ENCODE results near the gene PSMA7. TPM values are rescaled to one million over a fixed set of nuclear protein-coding genes. Genes with fewer than 3 reads are reported as not detected.

The PSMA7 gene
- polyA plus RNA-seq, 1 donor (not counting 4 experiments of a cell fraction or from before 2014, with no cell fraction given): 383 TPM

- Histone ChIP-seq H3K4me2 (ENCODE audit: control insufficient read depth, extremely low read depth, insufficient read depth, low read depth, low read length) (no peak overlapping the region), H3K4me3 (ENCODE audit: control insufficient read depth in 2 of 3, extremely low read depth in 1 of 3, insufficient read depth in 2 of 3, low read depth in 1 of 3, low read length in 3 of 3) (no peak overlapping the region), H3K79me2 (ENCODE audit: control insufficient read depth, insufficient read depth, low read length) (no peaks in the 10 kb centered on the region), H3K27ac (ENCODE audit: control insufficient read depth, insufficient read depth, low read length) (no peak overlapping the region), H3K27me3 (ENCODE audit: control insufficient read depth, extremely low read depth, insufficient read depth, low read length) (peaks cover 12% of the 10 kb centered on the region), H4K20me1 (ENCODE audit: control insufficient read depth, extremely low read depth, insufficient read depth, low read length) (no peaks in the 10 kb centered on the region), H3K9ac (ENCODE audit: control insufficient read depth, extremely low read depth, insufficient read depth, low read length) (no peak overlapping the region), H2AFZ (ENCODE audit: control insufficient read depth, low read length) (no peak overlapping the region), H3K9me1 (ENCODE audit: control insufficient read depth, extremely low read depth, insufficient read depth, low read length) (no peaks in the 10 kb centered on the region), H3K36me3 (ENCODE audit: control insufficient read depth in 2 of 2, extremely low read depth in 1 of 2, insufficient read depth in 2 of 2, low read length in 2 of 2) (no peaks in the 10 kb centered on the region), H3K4me1 (ENCODE audit: control insufficient read depth, extremely low read depth, insufficient read depth, low read length) (peaks cover 5% of the 10 kb centered on the region), H3K9me3 (ENCODE audit: control insufficient read depth, low read depth, low read length) (no peaks in the 10 kb centered on the region)
- no peak for TF ChIP-seq EZH2 (IDR thresholded peaks at IDR 0.05; ENCODE audit: low read length)
- TF ChIP-seq CTCF (optimal IDR thresholded peaks at IDR 0.05 in 1 of 3, IDR thresholded peaks at IDR 0.05 in 1 of 3, conservative IDR thresholded peaks at IDR 0.05 in 1 of 3; ENCODE audit: extremely low read depth in 1 of 3, insufficient read depth in 2 of 3, low read length in 3 of 3): no peak
- dilution Hi-C loops (cut with MboI; ENCODE audit: extremely low pct_ligation_motif_present, low sequenced_read_pairs): no loop called here
- DNase-seq (ENCODE audit: low read depth, low spot score) (no peak), FAIRE-seq (no peak)
These were observed 55.6 kb downstream of the PSMA7 start for GRCh38 chr20:62087632-62088031.

GRCh38 chr20:62087227-62087626 is 56.0 kb downstream of the PSMA7 start:
- Histone ChIP-seq H3K4me2 (ENCODE audit: control insufficient read depth, extremely low read depth, insufficient read depth, low read depth, low read length) (no peak overlapping the region), H3K79me2 (ENCODE audit: control insufficient read depth, insufficient read depth, low read length) (no peaks in the 10 kb centered on the region), H3K9me3 (ENCODE audit: control insufficient read depth, low read depth, low read length) (no peaks in the 10 kb centered on the region), H3K27ac (ENCODE audit: control insufficient read depth, insufficient read depth, low read length) (no peak overlapping the region), H3K4me1 (ENCODE audit: control insufficient read depth, extremely low read depth, insufficient read depth, low read length) (peaks cover 5% of the 10 kb centered on the region), H4K20me1 (ENCODE audit: control insufficient read depth, extremely low read depth, insufficient read depth, low read length) (no peaks in the 10 kb centered on the region), H2AFZ (ENCODE audit: control insufficient read depth, low read length) (no peak overlapping the region), H3K9me1 (ENCODE audit: control insufficient read depth, extremely low read depth, insufficient read depth, low read length) (no peaks in the 10 kb centered on the region), H3K27me3 (ENCODE audit: control insufficient read depth, extremely low read depth, insufficient read depth, low read length) (peaks cover 9% of the 10 kb centered on the region), H3K4me3 (ENCODE audit: control insufficient read depth in 2 of 3, extremely low read depth in 1 of 3, insufficient read depth in 2 of 3, low read depth in 1 of 3, low read length in 3 of 3) (no peak overlapping the region), H3K9ac (ENCODE audit: control insufficient read depth, extremely low read depth, insufficient read depth, low read length) (no peak overlapping the region), H3K36me3 (ENCODE audit: control insufficient read depth in 2 of 2, extremely low read depth in 1 of 2, insufficient read depth in 2 of 2, low read length in 2 of 2) (no peaks in the 10 kb centered on the region)
- no peak for FAIRE-seq
- dilution Hi-C loops (cut with MboI; ENCODE audit: extremely low pct_ligation_motif_present, low sequenced_read_pairs): no loop called here
- DNase-seq (ENCODE audit: low read depth, low spot score): no peak
- TF ChIP-seq EZH2 (IDR thresholded peaks at IDR 0.05; ENCODE audit: low read length) (no peak), CTCF (optimal IDR thresholded peaks at IDR 0.05 in 1 of 3, IDR thresholded peaks at IDR 0.05 in 1 of 3, conservative IDR thresholded peaks at IDR 0.05 in 1 of 3; ENCODE audit: extremely low read depth in 1 of 3, insufficient read depth in 2 of 3, low read length in 3 of 3) (no peak)

Other genes with a start within 250 kb of the PSMA7 start
- gene TAF4, start 77.5 kb downstream of the PSMA7 start, polyA plus RNA-seq: 2.0 to 4.4 TPM (median 3.3 TPM) in 3 replicates
- 19.9 to 21.7 TPM (median 20.0 TPM) in 3 replicates for gene LSM14B, start 20.9 kb downstream of the PSMA7 start, polyA plus RNA-seq
- gene SS18L1, start 375 bp upstream of the PSMA7 start, polyA plus RNA-seq: 5.0 to 13.6 TPM (median 9.4 TPM) in 3 replicates
- gene MTG2, start 39.6 kb upstream of the PSMA7 start, polyA plus RNA-seq: 24.7 to 31.4 TPM (median 29.5 TPM) in 3 replicates
- gene HRH3, start 76.9 kb upstream of the PSMA7 start, polyA plus RNA-seq: not detected in 3 replicates
- 15.9 to 21.4 TPM (median 16.9 TPM) in 3 replicates for gene OSBPL2, start 95.1 kb upstream of the PSMA7 start, polyA plus RNA-seq
- gene ADRM1, start 159.6 kb upstream of the PSMA7 start, polyA plus RNA-seq: 89.8 to 109 TPM (median 91.4 TPM) in 3 replicates
- 6.9 to 17.9 TPM (median 8.7 TPM) in 3 replicates for gene LAMA5, start 223.9 kb upstream of the PSMA7 start, polyA plus RNA-seq
- gene RPS21, start 243.7 kb upstream of the PSMA7 start, polyA plus RNA-seq: 2,971 to 5,490 TPM (median 3,874 TPM) in 3 replicates

Measured in keratinocyte (primary cell).